DOHH2 (cell line): Measurements from ENCODE around the gene MB21D2.

Experiments
- EZH2phosphoT487 ChIP-seq: fragments of 200-600 bp; sonication (generic); IDR thresholded peaks from 2 replicates; pipeline ENCODE4 v1.6.1; 2017; ENCODE audit warnings: borderline replicate concordance, mild to moderate bottlenecking, antibody characterized with exemption, low read length, moderate library complexity, mixed read lengths
- TF ChIP-seq, protein P1 (sequence below): fragments of 200-600 bp; sonication (generic); IDR thresholded peaks from one replicate; pipeline ENCODE4 v1.5.1; 2014; ENCODE audit warnings: antibody characterized with exemption, mild to moderate bottlenecking, low read depth, low read length; ENCODE audit not compliant: poor library complexity, severe bottlenecking

DNA sequence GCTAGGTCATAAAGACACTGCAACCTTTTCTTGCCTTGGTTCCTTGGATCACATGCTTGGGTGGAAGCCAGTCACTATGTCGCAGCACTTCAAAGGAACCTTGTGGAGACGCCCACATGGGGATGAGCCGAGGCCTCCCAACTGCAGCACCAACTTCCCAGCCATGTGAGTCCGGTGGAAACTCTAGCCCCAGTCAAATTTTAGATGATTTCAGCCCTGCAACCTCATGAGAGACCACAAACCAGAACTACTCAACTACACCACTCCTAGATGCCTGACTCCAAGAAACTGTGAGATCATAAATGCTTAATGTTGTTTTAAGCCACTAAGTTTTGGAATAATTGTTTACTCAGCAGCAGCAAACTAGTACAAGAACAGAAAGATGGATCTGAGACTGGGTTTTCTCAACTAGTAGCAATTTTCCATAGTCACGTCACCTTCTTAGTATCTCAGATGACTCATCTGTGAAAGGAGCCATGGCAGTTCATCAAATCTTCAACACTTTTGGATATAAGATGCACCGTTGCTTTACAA, 86.5 kb downstream of the MB21D2 start:
- TF ChIP-seq, protein P1, sequence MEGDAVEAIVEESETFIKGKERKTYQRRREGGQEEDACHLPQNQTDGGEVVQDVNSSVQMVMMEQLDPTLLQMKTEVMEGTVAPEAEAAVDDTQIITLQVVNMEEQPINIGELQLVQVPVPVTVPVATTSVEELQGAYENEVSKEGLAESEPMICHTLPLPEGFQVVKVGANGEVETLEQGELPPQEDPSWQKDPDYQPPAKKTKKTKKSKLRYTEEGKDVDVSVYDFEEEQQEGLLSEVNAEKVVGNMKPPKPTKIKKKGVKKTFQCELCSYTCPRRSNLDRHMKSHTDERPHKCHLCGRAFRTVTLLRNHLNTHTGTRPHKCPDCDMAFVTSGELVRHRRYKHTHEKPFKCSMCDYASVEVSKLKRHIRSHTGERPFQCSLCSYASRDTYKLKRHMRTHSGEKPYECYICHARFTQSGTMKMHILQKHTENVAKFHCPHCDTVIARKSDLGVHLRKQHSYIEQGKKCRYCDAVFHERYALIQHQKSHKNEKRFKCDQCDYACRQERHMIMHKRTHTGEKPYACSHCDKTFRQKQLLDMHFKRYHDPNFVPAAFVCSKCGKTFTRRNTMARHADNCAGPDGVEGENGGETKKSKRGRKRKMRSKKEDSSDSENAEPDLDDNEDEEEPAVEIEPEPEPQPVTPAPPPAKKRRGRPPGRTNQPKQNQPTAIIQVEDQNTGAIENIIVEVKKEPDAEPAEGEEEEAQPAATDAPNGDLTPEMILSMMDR, result no peak
- no peak for TF ChIP-seq EZH2phosphoT487
